Measurements from ENCODE around the gene RPSA.

RPSA gene

DNA sequence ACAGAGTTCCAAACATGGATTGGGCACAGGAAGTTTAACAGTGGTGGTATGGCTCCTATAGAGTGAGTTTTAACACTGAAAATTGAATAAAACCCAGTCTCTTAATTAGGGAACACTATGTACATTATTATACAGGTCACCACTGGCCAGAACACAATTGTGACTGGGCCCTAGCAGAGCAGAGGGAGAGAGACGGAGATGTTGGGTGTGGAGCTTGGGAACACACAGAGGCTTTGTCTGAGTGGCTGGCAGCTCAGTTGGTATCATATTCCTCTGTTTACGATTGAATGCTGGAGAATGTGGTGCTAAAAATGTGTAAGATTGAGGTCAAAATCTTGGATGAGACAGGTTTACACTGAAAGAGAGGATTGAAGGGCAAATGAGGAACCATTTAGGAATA is 54.2 kb downstream of the RPSA start:
- DNase-seq, result peak; percentile 84

Measured in midbrain (tissue), 1 donor.